Tongue (tissue), 2 donors: ENCODE results near the gene ZNF853. TPM values are rescaled to one million over a fixed set of nuclear protein-coding genes. Genes with fewer than 3 reads are reported as not detected.
"Not testable (repeated sequence)": the region's sequence is repeated elsewhere in the genome, so short reads cannot be mapped to it uniquely, and the experiment has no call there.

Experiments used
- DNase-seq: peaks from one replicate; pipeline ENCODE4 v3.0.0-alpha.2; 2015
- total RNA-seq: library from RNA; depleted of rRNA; stranded (reverse); fragments of >200 nt; gene quantifications from one replicate; pipeline ENCODE4 v1.2.3, GENCODE V29; 2014

ZNF853 gene
- total RNA-seq, 1 donor from 2014 or later, result 26.1 TPM

DNA sequence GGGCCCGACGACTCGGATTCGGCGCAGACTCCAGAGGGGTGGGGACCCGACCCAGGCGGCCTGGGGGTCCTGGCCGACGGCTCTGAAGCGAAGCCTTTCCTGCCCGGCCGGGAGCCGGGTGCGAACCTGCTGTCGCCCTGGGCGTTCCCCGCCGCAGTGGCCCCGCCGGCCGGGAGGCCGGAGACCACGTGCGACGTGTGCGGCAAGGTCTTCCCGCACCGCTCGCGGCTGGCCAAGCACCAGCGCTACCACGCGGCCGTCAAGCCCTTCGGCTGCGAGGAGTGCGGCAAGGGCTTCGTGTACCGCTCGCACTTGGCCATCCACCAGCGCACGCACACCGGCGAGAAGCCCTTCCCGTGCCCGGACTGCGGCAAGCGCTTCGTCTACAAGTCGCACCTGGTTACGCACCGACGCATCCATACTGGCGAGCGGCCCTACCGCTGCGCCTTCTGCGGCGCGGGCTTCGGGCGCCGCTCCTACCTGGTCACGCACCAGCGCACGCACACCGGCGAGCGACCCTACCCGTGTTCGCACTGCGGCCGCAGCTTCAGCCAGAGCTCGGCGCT is 37.1 kb downstream of the ZNF853 start:
- DNase-seq, result no peak

GRCh38 chr7:6653071-6654003 is 37.9 kb downstream of the ZNF853 start:
- no peak for DNase-seq

GRCh38 chr7:6654113-6654841 is 38.9 kb downstream of the ZNF853 start:
- DNase-seq, result no peak

GRCh38 chr7:6654842-6655610 is 39.6 kb downstream of the ZNF853 start:
- no peak for DNase-seq

DNA sequence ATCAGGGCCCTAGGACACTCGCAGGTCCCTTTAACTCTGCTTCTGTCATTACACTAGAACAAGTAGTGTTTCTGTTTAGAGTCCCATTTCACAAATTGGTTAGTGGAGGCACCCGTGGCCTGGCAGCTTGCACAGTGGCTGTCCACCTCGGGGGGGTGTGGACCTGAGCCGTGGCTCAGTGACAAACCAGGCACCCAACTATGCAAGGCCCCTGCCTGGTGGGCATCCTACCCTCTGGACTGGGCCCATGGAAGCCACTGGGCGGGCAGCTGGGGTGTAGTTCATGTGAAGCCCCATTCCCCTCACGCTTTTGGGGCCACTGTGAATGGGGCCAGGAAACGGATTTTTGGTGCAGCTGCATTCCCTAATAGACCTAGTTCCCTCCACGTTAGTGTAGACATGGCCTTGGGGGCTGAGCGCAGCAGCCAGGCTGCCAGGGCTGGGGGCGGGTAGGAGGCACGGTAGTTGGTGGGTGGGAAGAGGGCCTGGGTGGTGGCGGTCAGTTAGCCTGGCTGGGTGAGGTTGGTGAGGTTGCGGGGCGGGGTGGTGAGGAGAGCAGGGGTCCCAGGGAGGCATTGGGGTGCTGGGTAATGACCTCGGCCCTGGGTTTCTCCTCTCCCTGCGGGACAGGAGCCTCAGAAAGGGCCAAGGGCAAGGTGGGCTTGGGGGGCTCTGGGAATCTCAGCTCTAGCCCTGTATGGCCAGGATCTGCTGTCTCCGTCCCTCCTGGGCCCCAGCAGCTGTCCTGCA is 40.4 kb downstream of the ZNF853 start:
- no peak for DNase-seq

DNA sequence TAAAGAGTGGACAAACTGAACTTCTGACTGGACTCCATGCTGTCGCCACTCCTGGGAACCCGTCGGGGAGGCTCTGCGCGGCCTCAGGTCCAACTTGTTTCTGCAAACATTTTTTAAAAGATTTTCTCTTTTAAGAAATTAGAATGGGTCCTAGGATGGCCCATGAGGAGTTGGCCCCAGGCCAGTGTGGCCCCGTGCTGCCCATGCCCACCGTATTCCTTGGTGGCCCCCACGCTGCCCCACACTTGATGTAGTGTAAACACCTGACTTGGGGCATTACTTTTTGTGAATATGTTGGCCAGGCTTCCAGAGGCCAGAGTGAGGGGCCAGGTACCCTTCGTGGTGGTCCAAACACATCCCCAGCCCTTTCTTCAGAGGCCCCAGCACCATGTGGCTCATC is 41.0 kb downstream of the ZNF853 start:
- no peak for DNase-seq

DNA sequence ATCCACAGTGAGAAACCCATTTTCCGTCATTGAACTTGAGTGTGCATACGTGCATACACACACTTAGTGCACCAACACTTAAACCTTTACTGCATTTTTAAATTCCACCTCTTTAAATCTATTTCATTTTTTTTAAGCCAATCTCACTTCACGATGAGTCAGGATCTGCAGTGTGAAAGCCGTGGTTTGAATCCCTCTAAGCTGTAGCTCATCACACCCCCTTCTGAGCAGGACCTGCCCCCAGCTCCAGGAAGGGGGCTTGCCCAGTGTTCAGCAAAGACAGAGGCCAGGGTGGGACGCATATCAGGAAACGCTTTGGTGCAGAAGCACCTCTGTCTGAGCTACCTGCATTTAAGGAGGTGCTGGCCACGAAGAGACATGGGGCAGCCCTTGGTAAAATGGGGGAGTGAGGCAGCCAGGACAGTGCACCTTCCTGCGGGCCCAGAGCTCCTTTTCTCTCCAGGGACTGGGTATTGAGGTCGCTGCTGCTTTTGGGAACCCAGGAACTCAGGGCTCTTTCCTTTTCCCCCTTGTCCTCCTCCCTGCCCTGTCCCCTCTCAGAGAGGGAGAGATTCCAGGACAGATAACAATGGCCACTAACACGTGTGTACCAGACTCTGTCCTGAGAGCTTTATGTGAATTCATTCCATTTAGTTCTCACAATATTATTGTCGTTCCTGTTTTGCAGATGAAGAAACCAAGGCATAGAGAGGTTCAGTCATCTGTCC is 43.4 kb downstream of the ZNF853 start:
- DNase-seq, result no peak

GRCh38 chr7:6670851-6671250 is 55.4 kb downstream of the ZNF853 start:
- DNase-seq, result not testable (repeated sequence)

Other genes with a start within 250 kb of the ZNF853 start
- gene RAC1, start 241.1 kb upstream of the ZNF853 start, total RNA-seq, result 57.2 TPM
- 15.4 TPM for gene DAGLB, start 167.7 kb upstream of the ZNF853 start, total RNA-seq
- gene KDELR2, start 131.5 kb upstream of the ZNF853 start, total RNA-seq, result 138 TPM
- gene GRID2IP, start 64.1 kb upstream of the ZNF853 start, total RNA-seq, result 0.31 TPM
- 52.1 TPM for gene ZDHHC4, start 38.2 kb upstream of the ZNF853 start, total RNA-seq
- gene INTS15, start 25.6 kb upstream of the ZNF853 start, total RNA-seq, result 19.0 TPM
- gene ZNF316, start 21.7 kb downstream of the ZNF853 start, total RNA-seq, result 30.1 TPM
- 34.1 TPM for gene ZNF12, start 91.3 kb downstream of the ZNF853 start, total RNA-seq
- not detected for gene RSPH10B2, start 138.5 kb downstream of the ZNF853 start, total RNA-seq
- gene CCZ1B, start 210.7 kb downstream of the ZNF853 start, total RNA-seq, result 49.0 TPM